GM12878 (cell line): ENCODE data around the gene ARL17A. TPM values are rescaled to one million over a fixed set of nuclear protein-coding genes. Genes with fewer than 3 reads are reported as not detected.
"Not testable (repeated sequence)": the region's sequence is repeated elsewhere in the genome, so short reads cannot be mapped to it uniquely, and the experiment has no call there.

ENCODE experiments used
- ATAC-seq: fragments of 200-7000 bp; cut with Tn5 transposase; 3 replicates; pipeline ENCODE4 v1.9.1; 2020; ENCODE audit warnings: mild to moderate bottlenecking, moderate library complexity
- BruUV-seq: library from RNA; stranded (reverse); fragments of 400-500 nt; replicated peaks from 2 replicates; lab custom pipeline; 2021; lab: Mats Ljungman, UMichigan
- CTCF ChIA-PET: fragments of 300-600 bp; sonication (Branson Sonifier 250); formaldehyde crosslinking; extraction: SDS; loops from one replicate; lab custom pipeline; 2021; ENCODE audit warnings: inconsistent platforms; lab: Yijun Ruan, JAX
- POLR2A ChIA-PET: fragments of 350-600 bp; formaldehyde crosslinking; extraction: SDS; loops from one replicate; lab custom pipeline; 2021; ENCODE audit warnings: inconsistent platforms; lab: Charles Lee
- RAD21 ChIA-PET: fragments of 300-600 bp; sonication (Branson Sonifier 250); formaldehyde crosslinking; loops from one replicate; lab custom pipeline; 2023; ENCODE audit warnings: antibody characterized with exemption; ENCODE audit not compliant: unreplicated experiment; lab: Charles Lee
- SMC1A ChIA-PET: fragments of 300-600 bp; sonication (Branson Sonifier 250); formaldehyde crosslinking; loops from one replicate; lab custom pipeline; 2023; ENCODE audit not compliant: unreplicated experiment, uncharacterized antibody; lab: Charles Lee
- DNase-seq: peaks from one replicate; pipeline ENCODE4 v3.0.0-alpha.2; 2011; ENCODE audit warnings: low read depth, low spot score
- FAIRE-seq: peaks from 3 replicates; lab custom pipeline; 2011; peaks lifted over from hg19 to GRCh38; lab: Jason Lieb, UNC
- H2AFZ ChIP-seq: 2 replicates; pipeline ENCODE4 v1.6.0; 2011; ENCODE audit warnings: low read depth, low read length, control low read depth; ENCODE audit not compliant: control insufficient read depth
- H3K27ac ChIP-seq: 2 replicates; pipeline ENCODE4 v1.5.1; 2011; ENCODE audit warnings: control low read depth; ENCODE audit not compliant: control insufficient read depth, insufficient read depth
- H3K27me3 ChIP-seq, 2 experiments: replicated peaks in 1 of 2; 2 replicates each; pipeline versions ENCODE4 v1.6.0 to v1.6.1; 2011; ENCODE audit warnings: low read length in 1 of 2; ENCODE audit not compliant: control insufficient read depth in 2 of 2, insufficient read depth in 2 of 2
- H3K36me3 ChIP-seq, 2 experiments: 2 replicates each; pipeline ENCODE4 v1.5.1; 2011; ENCODE audit warnings: low read length in 1 of 2; ENCODE audit not compliant: control insufficient read depth in 2 of 2, insufficient read depth in 2 of 2
- H3K4me1 ChIP-seq: 2 replicates; pipeline ENCODE4 v1.6.1; 2011; ENCODE audit warnings: mild to moderate bottlenecking, low read length, moderate library complexity, mixed read lengths; ENCODE audit not compliant: control insufficient read depth, insufficient read depth
- H3K4me2 ChIP-seq: 2 replicates; pipeline ENCODE4 v1.6.0; 2011; ENCODE audit warnings: control low read depth; ENCODE audit not compliant: control insufficient read depth, insufficient read depth
- H3K4me3 ChIP-seq: fragments of 200-600 bp; sonication (generic); 2 replicates; pipeline ENCODE4 v1.5.1; 2016
- H3K79me2 ChIP-seq: 2 replicates; pipeline ENCODE4 v1.6.0; 2011; ENCODE audit warnings: low read length; ENCODE audit not compliant: control insufficient read depth, insufficient read depth
- H3K9ac ChIP-seq: 2 replicates; pipeline ENCODE4 v1.8.0; 2011; ENCODE audit warnings: low read length, control low read depth, mixed read lengths; ENCODE audit not compliant: control insufficient read depth, insufficient read depth
- H3K9me3 ChIP-seq: replicated peaks from 3 replicates; pipeline ENCODE4 v1.5.1; 2011; ENCODE audit warnings: mild to moderate bottlenecking, low read length; ENCODE audit not compliant: control insufficient read depth, insufficient read depth
- H4K20me1 ChIP-seq: 2 replicates; pipeline ENCODE4 v1.6.0; 2011; ENCODE audit not compliant: control insufficient read depth, insufficient read depth
- JUNB ChIP-seq: IDR thresholded peaks from 2 replicates; pipeline ENCODE4 v1.6.1; 2016; ENCODE audit warnings: antibody characterized with exemption, mild to moderate bottlenecking
- SPI1 ChIP-seq: IDR thresholded peaks from 2 replicates; pipeline ENCODE4 v1.6.1; 2011; ENCODE audit warnings: low read depth, mild to moderate bottlenecking, low read length, moderate library complexity, borderline replicate concordance; ENCODE audit not compliant: insufficient read depth
- WGBS: methylation state at CpG from one replicate; pipeline ENCODE4 v1.1.6; 2016; ENCODE audit warnings: low lambda C conversion rate; ENCODE audit not compliant: insufficient replicate concordance, insufficient coverage; ENCODE audit errors: missing lambda C conversion rate; 5-methylcytosine and 5-hydroxymethylcytosine counted together
- in situ Hi-C: fragments of 300-500 bp; cut with MboI; formaldehyde crosslinking; loops from 9 replicates; pipeline ENCODE4 v1.14.3; 2018; ENCODE audit warnings: mixed read lengths
- intact Hi-C: fragments of 100-400 bp; cut with micrococcal nuclease; formaldehyde crosslinking; loops from one replicate; pipeline ENCODE4 v1.14.2; 2022; ENCODE audit not compliant: unreplicated experiment
- polyA plus RNA-seq, 11 experiments: library from polyadenylated mRNA; depleted of rRNA in 4 of 11; unstranded in 6 of 11; stranded (reverse) in 5 of 11; fragments of >200 nt; fragmentation: Nextera tagmentation in 4 of 11; fragmentation: Illumina TruSeq in 1 of 11; extraction: Ambion mirVana in 4 of 11; extraction: Trizol in 1 of 11; gene quantifications; 1 replicate in 1 of 11; 2 replicates in 10 of 11; pipeline versions ENCODE4 v1.2.1 to v1.2.3, GENCODE V29; 2011 to 2016; ENCODE audit warnings: inconsistent platforms in 2 of 11, missing spikeins in 2 of 11, low read depth in 1 of 11
- total RNA-seq, 4 experiments: library from RNA; depleted of rRNA in 3 of 4; stranded (reverse); fragments of >200 nt in 3 of 4; fragmentation: Illumina TruSeq in 1 of 4; extraction: Trizol in 1 of 4; gene quantifications; 2 replicates each; pipeline versions ENCODE4 v1.2.1 to v1.2.3, GENCODE V29; 2013 to 2021

The ARL17A gene
- total and polyA plus RNA-seq, 10 of the 15 experiments (the other 5 are each of a cell fraction or from before 2014, with no cell fraction given): 4.0 to 39.1 (median 18.2) TPM

DNA sequence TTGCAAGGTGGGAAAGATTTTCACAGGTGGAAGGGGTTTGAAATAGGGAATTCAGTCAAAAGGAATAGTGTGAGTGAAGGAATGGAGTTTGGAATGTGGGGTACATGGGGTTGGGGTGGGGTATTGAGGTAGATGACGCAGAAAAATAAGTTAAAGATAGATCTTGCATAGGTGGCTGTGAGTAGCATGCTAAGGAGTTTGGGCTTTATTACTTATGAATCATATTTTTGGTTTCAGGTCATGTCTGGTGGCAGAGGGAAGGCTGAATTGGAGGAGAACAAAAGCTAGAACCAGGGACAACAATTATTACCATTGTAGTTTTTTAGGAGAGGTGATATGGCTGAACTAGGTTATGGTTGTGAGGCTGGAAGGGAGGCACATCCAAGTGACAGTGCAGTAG, 34.4 kb upstream of the ARL17A start:
- H4K20me1 ChIP-seq, H3K4me2 ChIP-seq, BruUV-seq, intact Hi-C loops, SMC1A ChIA-PET, ATAC-seq, POLR2A ChIA-PET, H3K79me2 ChIP-seq, H3K27ac ChIP-seq, RAD21 ChIA-PET, H3K4me3 ChIP-seq, CTCF ChIA-PET, H3K36me3 ChIP-seq, H3K27me3 ChIP-seq, H3K9ac ChIP-seq, H2AFZ ChIP-seq, DNase-seq, H3K4me1 ChIP-seq, H3K9me3 ChIP-seq, in situ Hi-C loops: not testable (repeated sequence)
- FAIRE-seq: peak; percentile 54
- no CpG with 5 or more reads among the region's 1 CpG for WGBS

DNA sequence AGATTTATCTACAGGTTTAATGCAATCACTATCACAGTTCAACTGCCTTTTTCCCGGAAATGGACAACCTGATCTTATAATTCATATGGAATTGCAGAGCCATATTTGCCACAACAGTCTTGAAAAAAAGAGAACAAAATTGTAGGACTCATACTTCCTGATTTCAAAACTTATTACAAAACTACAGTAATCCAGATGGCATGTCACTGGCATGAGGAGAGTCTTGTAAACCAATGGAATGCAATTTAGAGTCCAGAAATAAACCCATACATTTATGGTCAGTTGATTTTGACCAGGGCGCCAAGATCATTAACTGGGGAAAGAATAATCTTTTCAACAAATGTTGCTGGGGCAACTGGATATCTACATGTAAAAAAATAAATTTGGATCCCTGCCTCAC, 31.8 kb upstream of the ARL17A start:
- H3K27me3 ChIP-seq, H3K4me3 ChIP-seq, H3K9ac ChIP-seq, ATAC-seq, RAD21 ChIA-PET, H3K4me2 ChIP-seq, H3K4me1 ChIP-seq, H3K36me3 ChIP-seq, H3K9me3 ChIP-seq, H3K79me2 ChIP-seq, intact Hi-C loops, DNase-seq, H4K20me1 ChIP-seq, CTCF ChIA-PET, H2AFZ ChIP-seq, POLR2A ChIA-PET, SMC1A ChIA-PET, in situ Hi-C loops, FAIRE-seq, H3K27ac ChIP-seq, BruUV-seq: not testable (repeated sequence)
- WGBS: no CpG with 5 or more reads among the region's 2 CpGs

DNA sequence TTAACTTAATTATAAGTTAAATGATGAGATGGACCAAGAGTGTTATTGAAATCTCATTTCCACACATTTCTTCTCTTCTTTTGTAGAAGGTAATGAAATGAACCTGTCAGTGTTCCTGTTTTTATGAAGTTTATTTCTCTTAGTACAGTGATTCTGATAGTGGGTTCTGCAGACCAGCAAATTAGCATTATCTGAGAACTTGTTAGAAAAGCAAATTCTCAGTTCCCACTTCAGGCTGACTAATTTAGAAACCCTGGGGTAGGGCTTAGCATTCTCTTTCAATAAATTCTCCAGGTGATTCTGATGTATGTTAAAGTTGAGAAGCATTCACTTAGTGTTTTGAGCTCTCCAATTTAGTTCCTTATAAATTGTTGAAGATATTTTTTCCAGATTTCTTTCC, 23.6 kb upstream of the ARL17A start:
- H3K4me1 ChIP-seq, in situ Hi-C loops, DNase-seq, H3K36me3 ChIP-seq, H3K27ac ChIP-seq, H3K4me2 ChIP-seq, H3K9me3 ChIP-seq, RAD21 ChIA-PET, SMC1A ChIA-PET, H2AFZ ChIP-seq: not testable (repeated sequence)
- TF ChIP-seq JUNB (peak; percentile 51), SPI1 (peak; percentile 37; the same call in 1 of the 2 replicates)
- TF ChIP-seq, all 136 proteins: peak for 2; not testable (repeated sequence) for 134
- FAIRE-seq (peak; percentile 89), ATAC-seq (peak; percentile 95)
- POLR2A ChIA-PET, H3K79me2 ChIP-seq, intact Hi-C loops, H3K27me3 ChIP-seq, H4K20me1 ChIP-seq, H3K9ac ChIP-seq, CTCF ChIA-PET, BruUV-seq, H3K4me3 ChIP-seq: not testable (repeated sequence)

DNA sequence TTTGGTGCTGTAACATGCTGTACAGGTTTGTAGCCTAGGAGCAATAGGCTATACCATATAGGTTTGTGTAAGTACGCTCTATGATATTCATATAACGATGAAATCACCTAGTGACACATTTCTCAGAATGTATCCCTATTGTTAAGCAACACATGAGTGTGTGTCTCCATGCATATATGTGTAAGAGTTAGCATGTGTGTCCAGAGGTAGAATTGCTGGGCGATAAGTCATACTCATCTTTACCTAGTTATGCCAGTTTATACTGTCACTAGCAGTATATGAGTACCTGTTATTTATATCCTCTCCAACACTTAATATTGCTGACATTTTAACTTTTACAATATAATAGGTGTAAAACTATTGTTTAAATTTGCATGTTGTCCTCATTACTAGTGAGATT, 21.3 kb upstream of the ARL17A start:
- H2AFZ ChIP-seq, in situ Hi-C loops, H3K4me1 ChIP-seq, CTCF ChIA-PET, H3K27ac ChIP-seq, H4K20me1 ChIP-seq, BruUV-seq, intact Hi-C loops, H3K9me3 ChIP-seq, DNase-seq, H3K4me3 ChIP-seq, ATAC-seq, H3K79me2 ChIP-seq, RAD21 ChIA-PET, FAIRE-seq, SMC1A ChIA-PET, POLR2A ChIA-PET, H3K4me2 ChIP-seq, H3K36me3 ChIP-seq, H3K9ac ChIP-seq, H3K27me3 ChIP-seq: not testable (repeated sequence)
- no CpG with 5 or more reads among the region's 3 CpGs for WGBS
